IPS-20b (cell line): ENCODE data around the gene PCDHGA8.
"Not testable (repeated sequence)": the region's sequence is repeated elsewhere in the genome, so short reads cannot be mapped to it uniquely, and the experiment has no call there.

Experiments used
- H3K27ac ChIP-seq: one replicate; pipeline ENCODE4 v1.5.1; 2013; ENCODE audit warnings: low read length
- H3K27me3 ChIP-seq: 2 replicates; pipeline ENCODE4 v1.6.1; 2013; ENCODE audit warnings: mild to moderate bottlenecking, low read length, inconsistent platforms; ENCODE audit not compliant: insufficient read depth
- H3K36me3 ChIP-seq: 2 replicates; pipeline ENCODE4 v1.6.1; 2013; ENCODE audit warnings: low read depth, mild to moderate bottlenecking, inconsistent platforms, low read length, moderate library complexity; ENCODE audit not compliant: insufficient read depth
- H3K4me1 ChIP-seq: 2 replicates; pipeline ENCODE4 v1.6.1; 2013; ENCODE audit warnings: mild to moderate bottlenecking, control low read depth, inconsistent platforms, low read length, moderate library complexity; ENCODE audit not compliant: insufficient read depth
- H3K4me3 ChIP-seq: 2 replicates; pipeline ENCODE4 v1.5.1; 2013; ENCODE audit warnings: mild to moderate bottlenecking, low read length, inconsistent platforms
- H3K9ac ChIP-seq: 2 replicates; pipeline ENCODE4 v1.6.1; 2013; ENCODE audit warnings: low read depth, mild to moderate bottlenecking, inconsistent platforms, low read length, moderate library complexity
- H3K9me3 ChIP-seq: 2 replicates; pipeline ENCODE4 v1.6.1; 2013; ENCODE audit warnings: mild to moderate bottlenecking, low read depth, low read length, inconsistent platforms; ENCODE audit not compliant: insufficient read depth

The PCDHGA8 gene

GRCh38 chr5:141432308-141432707 lies 39.9 kb downstream of the PCDHGA8 start:
- H3K27ac ChIP-seq, H3K4me3 ChIP-seq, H3K36me3 ChIP-seq, H3K27me3 ChIP-seq, H3K4me1 ChIP-seq, H3K9ac ChIP-seq: not testable (repeated sequence)
- peaks cover 43% of the 10 kb centered on the region for H3K9me3 ChIP-seq

GRCh38 chr5:141432726-141433125 lies 40.3 kb downstream of the PCDHGA8 start:
- H3K27me3 ChIP-seq = not testable (repeated sequence)

GRCh38 chr5:141434006-141434405 lies 41.6 kb downstream of the PCDHGA8 start:
- Histone ChIP-seq H3K36me3 (peaks cover 6% of the 10 kb centered on the region; the same call in 1 of the 2 replicates), H3K27me3 (no peaks in the 10 kb centered on the region), H3K27ac (no peak overlapping the region), H3K4me1 (no peaks in the 10 kb centered on the region), H3K4me3 (no peak overlapping the region), H3K9me3 (peaks cover 27% of the 10 kb centered on the region), H3K9ac (no peak overlapping the region)

More at GRCh38 chr5:141432726-141433125, 40.3 kb downstream of the PCDHGA8 start:
- peaks cover 39% of the 10 kb centered on the region for H3K9me3 ChIP-seq
- H3K9ac ChIP-seq, H3K4me1 ChIP-seq, H3K36me3 ChIP-seq, H3K4me3 ChIP-seq, H3K27ac ChIP-seq: not testable (repeated sequence)

GRCh38 chr5:141437221-141437620 lies 44.8 kb downstream of the PCDHGA8 start:
- Histone ChIP-seq H3K4me1 (no peaks in the 10 kb centered on the region), H3K4me3 (no peak overlapping the region), H3K27me3 (no peaks in the 10 kb centered on the region), H3K9me3 (peaks cover under 1% of the 10 kb centered on the region), H3K27ac (no peak overlapping the region), H3K36me3 (no peaks in the 10 kb centered on the region), H3K9ac (no peak overlapping the region)

GRCh38 chr5:141439411-141440141 lies 47.1 kb downstream of the PCDHGA8 start:
- no peaks in the 10 kb centered on the region for H3K27me3 ChIP-seq
- no peak overlapping the region for H3K9ac ChIP-seq
- no peak overlapping the region for H3K4me3 ChIP-seq
- no peak overlapping the region for H3K27ac ChIP-seq
- no peaks in the 10 kb centered on the region for H3K4me1 ChIP-seq
- H3K36me3 ChIP-seq = no peaks in the 10 kb centered on the region
- H3K9me3 ChIP-seq = no peaks in the 10 kb centered on the region

- Histone ChIP-seq H3K36me3 (no peaks in the 10 kb centered on the region), H3K9ac (no peak overlapping the region), H3K4me3 (no peak overlapping the region), H3K27ac (no peak overlapping the region), H3K4me1 (no peaks in the 10 kb centered on the region), H3K9me3 (no peaks in the 10 kb centered on the region; the same call in 1 of the 2 replicates), H3K27me3 (no peaks in the 10 kb centered on the region)
Measured at GRCh38 chr5:141440341-141440740, 47.9 kb downstream of the PCDHGA8 start.

- Histone ChIP-seq H3K27ac (no peak overlapping the region), H3K9me3 (no peaks in the 10 kb centered on the region; the same call in 1 of the 2 replicates), H3K4me3 (no peak overlapping the region), H3K27me3 (no peaks in the 10 kb centered on the region), H3K9ac (no peak overlapping the region), H3K36me3 (no peaks in the 10 kb centered on the region), H3K4me1 (no peaks in the 10 kb centered on the region)
Measured at GRCh38 chr5:141441571-141442170, 49.2 kb downstream of the PCDHGA8 start.
